NCI-H146 treated with DMSO at 0.1 percent for 48 hours (cell line): ENCODE measurements around the gene KIF14.
A peak's percentile ranks its signal among the peaks of the same experiment; 100 is the strongest.
"Not testable (repeated sequence)": the region's sequence is repeated elsewhere in the genome, so short reads cannot be mapped to it uniquely, and the experiment has no call there.

Source experiments
- DNase-seq: peaks from one replicate; lab custom pipeline; 2025; ENCODE audit not compliant: unreplicated experiment; lab: John Stamatoyannopoulos, UW

KIF14 gene

DNA sequence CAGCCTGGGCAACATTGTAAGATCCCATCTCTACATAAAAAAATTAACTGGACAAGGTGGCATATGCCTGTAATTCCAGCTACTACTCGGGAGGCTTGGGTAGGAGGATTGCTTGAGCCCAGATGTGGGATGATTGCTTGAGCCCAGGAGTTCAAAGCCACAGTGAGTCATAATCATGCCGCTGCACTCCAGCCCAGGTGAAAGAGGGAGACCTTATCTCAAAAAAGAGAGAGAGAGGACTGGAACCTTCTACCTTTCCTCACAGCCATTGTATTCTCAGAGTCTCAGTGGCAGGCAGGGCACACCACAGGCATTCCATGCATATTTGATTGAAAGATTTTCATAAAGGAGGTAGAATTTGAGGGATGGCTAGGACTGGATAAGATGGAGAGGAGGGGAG lies 78.4 kb downstream of the KIF14 start:
- no peak for DNase-seq

DNA sequence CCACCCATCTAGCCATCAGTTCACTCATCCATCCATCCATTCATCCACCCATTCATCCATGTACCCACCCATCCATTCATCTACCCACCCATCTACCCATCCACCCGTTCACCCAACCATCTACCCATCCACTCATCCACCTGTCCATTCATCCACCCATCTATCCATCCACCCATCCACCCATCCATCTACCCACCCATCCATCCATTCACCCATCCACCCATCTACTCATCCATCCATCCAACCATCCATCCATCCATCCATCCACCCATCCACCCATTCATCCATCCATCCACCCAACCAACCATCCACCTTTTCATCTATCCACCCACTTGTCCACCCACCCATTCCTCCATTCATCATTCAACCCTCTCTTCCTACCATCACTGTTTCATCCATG lies 80.3 kb downstream of the KIF14 start:
- no peak for DNase-seq

DNA sequence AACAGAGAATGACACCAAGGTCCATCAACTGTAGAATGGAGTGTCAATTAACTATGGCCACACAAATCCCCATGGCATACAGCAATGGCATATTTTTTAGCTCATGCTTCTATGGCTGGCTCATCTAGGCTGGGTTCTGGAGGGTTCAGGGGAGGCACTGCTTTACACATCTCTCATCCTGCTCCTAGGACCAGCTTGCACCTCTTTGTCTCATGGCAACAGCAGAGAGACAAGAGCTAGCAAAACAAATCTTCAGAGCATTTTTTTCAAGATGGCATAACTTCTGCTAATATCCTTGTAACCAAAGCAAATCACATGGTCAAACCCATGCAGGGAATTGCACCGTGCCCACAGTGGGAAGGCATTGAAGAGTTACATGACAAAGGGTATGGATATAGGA lies 82.4 kb downstream of the KIF14 start:
- no peak for DNase-seq

DNA sequence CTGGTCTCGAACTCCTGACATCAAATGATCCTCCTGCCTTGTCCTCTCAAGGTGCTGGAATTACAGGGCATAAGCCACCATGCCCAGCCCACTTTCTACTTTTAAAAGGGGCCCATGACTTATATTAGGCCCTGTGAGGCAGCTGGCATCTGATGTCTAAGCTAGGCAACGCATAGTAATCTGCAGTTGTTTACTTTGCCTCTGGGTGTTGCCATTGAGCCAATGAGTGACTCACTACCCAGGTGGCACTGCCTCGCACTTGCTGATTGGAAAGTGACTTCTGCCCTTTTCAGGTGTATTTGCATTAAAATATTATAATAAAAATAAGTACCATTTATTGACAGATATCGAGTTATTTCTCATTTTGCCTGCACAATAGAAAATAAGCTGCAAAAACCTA lies 84.9 kb downstream of the KIF14 start:
- DNase-seq, result no peak

DNA sequence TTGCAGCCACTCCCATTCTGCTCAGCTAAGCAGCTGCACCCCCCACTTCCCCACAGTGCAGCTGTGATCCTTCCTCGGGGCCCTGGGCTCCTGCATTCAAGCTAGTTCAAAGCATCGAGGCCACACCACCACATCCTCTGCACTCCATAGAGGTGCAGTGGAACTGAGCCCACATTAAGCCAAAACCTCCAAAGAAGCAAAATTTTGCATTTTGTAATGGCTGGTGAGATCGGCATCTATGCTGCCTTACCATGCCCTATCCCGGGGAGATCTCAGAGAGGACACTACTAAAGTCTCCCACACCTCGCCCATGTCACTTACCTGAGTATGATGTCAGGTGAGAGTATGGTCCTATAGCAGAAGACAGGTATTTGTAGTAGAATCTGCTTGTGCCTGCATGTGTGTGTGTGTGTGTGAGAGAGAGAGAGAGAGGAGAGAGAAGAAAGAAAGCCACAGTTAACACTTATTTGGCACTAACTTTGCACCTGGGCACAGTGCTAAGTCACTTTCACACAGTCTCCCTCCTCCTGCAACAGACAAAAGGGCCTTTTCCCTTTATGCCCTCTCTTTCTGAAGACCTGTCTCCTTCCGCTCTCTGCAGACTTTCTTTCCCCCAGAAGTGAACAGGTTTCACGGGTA lies 89.8 kb downstream of the KIF14 start:
- DNase-seq, result no peak

DNA sequence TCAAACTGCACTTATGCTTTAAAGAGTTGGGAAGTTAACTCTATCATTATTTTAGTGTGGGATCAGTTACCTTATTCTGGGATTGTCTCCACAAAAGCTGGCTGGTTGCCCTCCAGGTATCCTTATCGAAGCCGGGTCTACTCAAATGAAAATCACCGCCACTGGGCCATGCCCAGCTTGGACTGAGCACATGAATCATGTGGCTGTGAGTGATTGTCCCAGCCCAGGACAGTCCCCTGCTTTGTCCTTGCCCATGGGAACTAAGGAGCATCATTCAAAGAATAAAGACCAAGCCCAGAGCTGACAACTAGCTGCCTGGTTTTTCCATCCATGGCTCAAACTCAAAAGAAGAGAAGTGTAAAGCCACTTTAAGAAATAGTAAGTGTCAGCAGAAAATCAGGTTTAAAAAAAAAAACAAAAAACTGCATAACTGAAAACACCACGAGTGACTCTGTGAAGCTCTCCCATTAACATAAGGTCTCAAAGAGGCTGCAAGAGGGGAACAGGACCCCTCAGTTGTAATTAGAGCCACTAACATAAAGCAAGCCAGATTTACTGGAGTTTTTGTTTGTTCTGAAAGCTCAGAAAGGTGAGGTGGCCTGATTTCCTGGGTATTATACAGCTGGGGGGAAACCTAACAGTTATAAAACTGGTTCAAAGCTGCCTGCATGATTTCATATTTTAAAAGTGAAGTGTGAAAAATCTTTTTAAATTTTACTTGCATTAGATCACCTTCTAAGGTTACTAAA lies 91.5 kb downstream of the KIF14 start:
- no peak for DNase-seq

DNA sequence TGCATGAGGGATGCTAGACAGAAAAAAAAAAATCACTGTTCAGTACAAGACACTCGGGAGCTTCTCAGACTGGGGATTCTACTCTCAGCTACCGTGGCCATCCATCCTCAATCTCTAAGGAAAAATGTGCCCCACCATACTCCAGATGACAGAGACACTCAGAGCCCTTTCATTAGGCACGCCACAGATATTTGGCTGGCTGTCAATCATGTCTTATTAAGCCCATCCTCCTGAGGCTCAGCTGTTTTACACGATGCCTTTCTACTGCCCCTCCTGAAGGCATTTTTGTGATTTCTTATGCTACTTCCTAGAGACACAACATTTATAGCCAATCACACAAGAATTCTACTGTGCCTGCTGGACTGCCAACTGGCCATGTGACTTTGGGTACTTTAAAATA lies 92.9 kb downstream of the KIF14 start:
- DNase-seq, result no peak

DNA sequence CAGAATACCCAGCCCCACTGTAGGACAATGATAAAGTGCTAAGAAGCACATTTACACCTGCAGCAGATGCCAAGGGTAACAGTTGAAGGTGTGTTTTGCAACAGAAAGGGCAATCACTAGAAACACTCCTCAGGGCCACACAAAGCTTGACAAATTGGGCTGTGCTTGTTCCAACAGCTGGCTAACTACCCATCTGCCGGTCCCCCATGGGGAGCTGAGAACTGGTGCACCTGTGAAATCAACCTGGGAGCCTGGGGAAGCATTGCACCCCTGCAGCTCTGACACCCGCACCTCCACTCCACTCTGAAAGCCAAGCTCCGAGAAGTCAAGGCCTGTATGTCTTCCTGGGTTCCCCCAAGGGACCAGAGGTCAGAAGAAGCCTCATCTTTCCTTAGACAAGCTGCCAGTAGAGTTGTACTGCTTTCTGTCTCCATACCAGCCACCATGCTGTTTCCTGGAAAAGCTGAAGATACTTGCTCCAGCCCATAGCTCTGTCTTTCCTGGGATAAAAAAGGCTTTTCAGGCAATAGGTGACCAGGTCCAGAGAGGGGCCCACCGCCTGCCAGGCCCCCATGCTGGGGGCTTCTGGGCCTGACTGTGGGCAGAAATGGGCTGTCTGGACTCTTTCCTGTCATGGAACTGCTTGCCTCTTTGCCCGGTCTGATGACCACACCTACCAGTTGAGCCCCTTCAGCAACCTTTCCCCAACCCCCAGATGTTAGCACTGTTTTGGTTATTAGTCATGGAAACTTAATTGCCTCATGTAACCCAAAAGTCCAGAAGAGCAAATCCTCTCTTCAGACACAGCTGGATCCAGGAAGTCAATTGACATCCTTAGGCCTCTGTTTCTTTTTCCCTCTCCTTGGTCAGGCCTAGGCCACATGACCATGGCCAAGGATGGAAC lies 93.6 kb downstream of the KIF14 start:
- DNase-seq, result peak; percentile 24

DNA sequence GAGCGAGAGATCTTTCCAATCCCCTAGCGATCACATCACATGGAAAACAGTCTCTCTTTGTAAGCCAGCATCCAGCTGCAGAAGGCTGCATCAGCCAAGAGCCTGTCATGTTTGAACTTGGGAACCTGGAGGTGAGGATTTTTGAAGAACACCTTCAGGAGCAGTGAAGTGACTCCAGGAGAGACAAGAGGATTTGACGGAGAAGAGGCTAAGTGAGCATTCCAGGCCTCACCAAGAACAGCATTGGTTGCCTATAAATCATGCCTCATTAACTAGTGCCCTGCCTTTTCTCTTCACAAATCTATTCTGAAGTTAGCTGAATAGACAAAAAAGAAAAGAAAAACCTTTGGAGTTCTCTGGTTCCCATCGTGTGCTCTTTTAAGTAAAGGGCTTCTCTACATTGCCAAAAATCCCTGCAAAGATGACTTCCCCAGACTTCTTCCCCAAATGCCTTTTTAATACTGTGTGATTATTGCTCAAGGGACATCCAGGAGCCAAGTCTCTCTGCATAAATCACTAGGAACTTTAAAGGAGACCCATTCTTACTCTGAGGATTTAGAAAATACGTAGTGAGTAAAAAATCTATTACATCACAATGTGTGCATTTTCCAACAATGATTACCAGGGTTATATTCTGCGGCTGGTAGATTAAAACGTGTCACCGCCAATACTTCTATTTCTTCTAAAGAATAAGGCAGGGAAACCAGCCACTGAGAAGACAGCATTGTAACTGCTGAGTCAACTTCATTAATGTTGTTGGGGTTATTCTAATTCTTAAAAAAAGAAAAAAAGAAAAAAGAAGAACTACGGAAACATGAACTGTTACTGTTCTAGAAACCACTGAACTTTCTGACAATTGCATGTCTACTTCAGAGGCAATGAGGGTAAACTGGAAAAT lies 95.2 kb downstream of the KIF14 start:
- no peak for DNase-seq

DNA sequence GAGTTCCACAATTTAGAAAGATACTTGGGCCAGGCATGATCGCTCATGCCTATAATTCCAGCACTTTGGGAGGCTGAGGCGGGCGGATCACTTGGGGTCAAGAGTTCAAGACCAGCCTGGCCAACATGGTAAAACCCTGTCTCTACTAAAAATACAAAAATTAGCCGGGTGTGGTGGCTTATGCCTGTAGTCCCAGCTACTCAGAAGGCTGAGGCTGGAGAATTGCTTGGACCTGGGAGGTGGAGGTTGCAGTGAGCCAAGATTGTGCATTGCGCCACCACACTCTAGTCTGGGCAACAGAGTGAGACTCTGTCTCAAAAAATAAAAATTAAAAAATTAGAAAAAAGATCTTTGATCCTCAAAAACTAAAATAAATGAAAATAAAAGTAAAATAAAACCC lies 96.0 kb downstream of the KIF14 start:
- DNase-seq, result not testable (repeated sequence)

DNA sequence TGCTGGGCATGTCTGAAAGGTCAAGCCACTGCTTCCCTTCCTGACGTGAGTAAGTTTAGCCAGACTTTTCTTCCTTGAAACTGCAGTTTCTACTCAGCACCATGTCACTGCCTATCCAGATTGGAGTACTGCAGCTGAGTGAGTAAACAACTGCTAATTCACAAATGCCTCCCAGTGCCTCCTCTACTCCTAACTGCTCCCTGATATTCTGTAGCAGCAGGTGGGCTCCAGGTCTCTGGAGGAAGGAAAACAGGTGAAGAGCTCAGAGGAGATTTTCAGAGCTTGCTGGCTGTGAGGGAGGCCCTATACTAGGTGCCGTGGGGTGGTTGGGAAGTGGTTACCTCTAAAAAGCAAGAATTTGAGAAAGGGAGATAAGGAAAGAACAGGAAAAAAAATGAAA lies 96.5 kb downstream of the KIF14 start:
- no peak for DNase-seq

DNA sequence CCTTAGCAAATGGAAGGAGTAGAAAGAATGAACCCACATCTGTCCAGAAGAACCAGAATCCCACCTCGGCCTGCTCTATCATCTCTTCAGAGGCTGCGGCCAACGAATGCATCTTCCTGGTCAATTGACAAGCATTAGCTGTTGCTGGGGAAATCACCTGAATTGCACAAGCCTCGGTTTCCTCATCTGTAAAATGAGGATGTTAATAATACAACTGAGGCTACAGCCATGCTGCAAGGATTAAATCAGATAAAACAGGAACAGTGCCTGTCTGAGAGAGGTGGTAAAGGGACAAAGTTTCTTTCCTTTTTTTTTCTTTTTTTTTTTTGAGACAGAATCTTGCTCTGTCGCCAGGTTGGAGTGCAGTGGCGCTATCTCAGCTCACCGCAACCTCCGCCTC lies 99.8 kb downstream of the KIF14 start:
- no peak for DNase-seq

DNA sequence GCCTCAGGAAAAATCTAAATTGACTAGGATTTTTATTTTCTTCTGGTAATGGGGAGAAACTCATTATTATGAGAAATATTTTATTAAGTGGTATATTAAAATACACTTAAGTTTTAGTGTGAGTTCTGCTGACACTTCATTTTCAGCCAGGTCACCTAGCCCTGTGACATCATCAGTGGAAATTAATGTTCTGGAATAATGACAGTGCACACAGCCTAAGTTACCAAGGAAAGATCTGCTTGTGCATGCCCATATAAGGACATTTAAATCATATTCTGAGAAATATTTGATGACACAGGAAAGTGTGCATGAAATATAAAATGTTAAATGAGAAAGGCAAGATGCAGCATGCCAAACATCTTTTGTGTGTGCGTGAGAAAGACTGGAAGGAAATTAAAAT lies 102.0 kb downstream of the KIF14 start:
- no peak for DNase-seq

DNA sequence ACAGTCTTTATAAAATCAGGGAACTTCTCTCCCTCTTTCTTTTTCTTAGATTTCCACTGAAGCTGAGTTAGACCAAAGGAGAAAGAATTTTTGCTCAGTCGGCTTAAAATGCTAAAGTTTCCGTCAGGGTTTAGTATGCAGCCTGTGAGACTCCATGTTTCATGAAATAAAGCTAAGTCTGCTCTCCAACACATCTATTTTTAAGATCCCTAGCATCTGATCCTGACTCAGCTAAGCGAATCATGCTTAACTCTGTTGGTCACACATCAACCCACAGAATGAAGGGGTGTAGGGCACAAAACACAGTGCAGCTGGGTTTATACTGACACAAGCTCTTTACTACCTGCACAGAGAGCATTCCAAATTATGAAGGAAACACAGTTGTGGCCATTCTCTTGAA lies 108.4 kb downstream of the KIF14 start:
- no peak for DNase-seq

DNA sequence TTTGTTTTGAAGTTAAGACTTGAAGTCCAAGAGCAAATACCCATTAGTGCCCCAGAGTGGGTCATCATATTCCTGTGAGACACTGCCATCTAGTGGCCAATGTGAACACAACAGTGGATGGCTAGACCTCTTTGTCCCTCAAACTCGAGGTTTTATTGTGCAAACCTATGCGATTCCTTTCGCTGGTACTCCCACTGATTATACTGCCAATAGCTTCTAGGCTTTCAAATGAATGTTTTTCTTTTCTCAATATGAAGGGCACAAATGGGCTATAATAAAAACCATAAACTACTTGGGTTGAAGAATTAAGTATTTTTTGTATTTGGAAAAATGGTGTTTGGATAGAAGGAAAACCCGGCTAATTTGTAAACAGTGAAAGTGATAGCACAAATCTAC lies 110.3 kb downstream of the KIF14 start:
- peak; percentile 65 for DNase-seq

DNA sequence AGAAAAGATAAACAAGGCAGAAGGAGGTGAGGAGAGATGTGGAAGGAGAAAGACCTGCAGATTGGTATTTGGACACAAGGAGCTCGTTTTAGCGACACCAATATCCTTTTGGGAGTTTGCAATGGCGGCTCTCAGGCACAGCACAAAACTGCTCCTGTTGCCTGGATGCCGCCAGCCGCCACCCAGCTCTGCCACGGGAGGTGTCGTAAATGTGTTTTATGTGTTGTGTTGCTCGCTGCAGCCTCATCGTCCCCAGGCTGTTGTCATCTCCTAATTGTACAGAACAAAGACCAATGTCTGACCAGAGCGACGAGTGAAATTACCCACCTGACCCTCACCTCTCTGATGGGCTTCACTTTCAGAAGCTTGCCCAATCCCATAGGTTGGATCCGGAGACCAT lies 114.1 kb downstream of the KIF14 start:
- no peak for DNase-seq

DNA sequence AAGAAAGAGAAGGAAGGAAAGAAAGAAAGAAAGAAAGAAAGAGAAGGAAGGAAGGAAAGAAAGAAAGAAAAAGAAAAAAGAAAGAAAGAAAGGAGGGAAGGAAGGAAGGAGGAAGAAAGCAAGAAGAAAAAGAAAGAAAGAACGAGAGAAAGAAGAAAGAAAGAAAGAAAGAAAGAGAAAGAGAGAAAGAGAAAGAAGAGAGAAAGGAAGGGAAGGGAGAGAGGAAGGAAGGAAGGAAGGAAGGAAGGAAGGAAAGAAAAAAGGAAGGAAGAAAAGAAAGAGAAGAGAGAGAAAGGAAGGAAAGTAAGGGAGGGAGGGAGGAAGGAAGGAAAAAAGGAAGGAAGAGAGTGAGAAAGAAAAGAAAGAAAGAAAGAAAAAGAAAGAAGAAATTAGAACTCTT lies 115.3 kb downstream of the KIF14 start:
- no peak for DNase-seq
